ENCODE measurements around the gene SNX3. TPM values are rescaled to one million over a fixed set of nuclear protein-coding genes. Genes with fewer than 3 reads are reported as not detected.
"Not testable (repeated sequence)": the region's sequence is repeated elsewhere in the genome, so short reads cannot be mapped to it uniquely, and the experiment has no call there.

The SNX3 gene
- total RNA-seq (2021; fragmentation: NEBNext Ultra II Directional; extraction: Animal tissue kit (Norgen Biotek cat#: 25700)) = 100 to 1,000 TPM; 148 to 195 (median 189) TPM
- long read RNA-seq, transcript SNX3-201 (4 exons, 1,755 nt) = major isoform, 280 of 294 reads
- long read RNA-seq, partial matches to known transcripts = 5 of 294 reads
- long read RNA-seq, other reads (novel, unspliced or antisense) = 5 of 294 reads

- H3K9me3 Mint-ChIP-seq = no peaks in the 10 kb centered on the region
- H3K27me3 Mint-ChIP-seq (ENCODE audit: insufficient read depth) = no peaks in the 10 kb centered on the region; the same call in 1 of the 2 replicates
- no peaks in the 10 kb centered on the region for H3K36me3 Mint-ChIP-seq (ENCODE audit: low read depth)
Measured at GRCh38 chr6:108260809-108261569, at the start of gene SNX3. TSS of gene SNX3 (minus strand) at chr6:108261040. CDS start at chr6:108260921, 119 bp downstream.

GRCh38 chr6:108309844-108310243 lies 49.0 kb upstream of the SNX3 start:
- Mint-ChIP-seq H3K4me1 (ENCODE audit: low read depth) (peaks cover 6% of the 10 kb centered on the region; the same call in 1 of the 2 replicates), H3K27me3 (ENCODE audit: insufficient read depth) (no peaks in the 10 kb centered on the region), H3K4me3 (no peak overlapping the region), H3K9me3 (no peaks in the 10 kb centered on the region), H3K27ac (no peak overlapping the region), H3K36me3 (ENCODE audit: low read depth) (no peaks in the 10 kb centered on the region)
- no peak for TF ChIP-seq CTCF (IDR thresholded peaks at IDR 0.05)
- DNase-seq = no peak

More at GRCh38 chr6:108260809-108261569, at the start of gene SNX3:
- peak; percentile 97 for DNase-seq
- peak within 1 kb of the TSS; percentile 94 for H3K27ac Mint-ChIP-seq
- no peak for TF ChIP-seq CTCF (IDR thresholded peaks at IDR 0.05)
- H3K4me3 Mint-ChIP-seq = peak within 1 kb of the TSS; percentile 91
- peaks cover 14% of the 10 kb centered on the region for H3K4me1 Mint-ChIP-seq (ENCODE audit: low read depth)

- DNase-seq; H3K27ac Mint-ChIP-seq; H3K4me1 Mint-ChIP-seq (ENCODE audit: low read depth); H3K9me3 Mint-ChIP-seq; H3K4me3 Mint-ChIP-seq; H3K27me3 Mint-ChIP-seq (ENCODE audit: insufficient read depth); H3K36me3 Mint-ChIP-seq (ENCODE audit: low read depth): not testable (repeated sequence)
Measured at GRCh38 chr6:108308641-108309040, 47.8 kb upstream of the SNX3 start.

- Mint-ChIP-seq H3K4me1 (ENCODE audit: low read depth) (peaks cover 6% of the 10 kb centered on the region; the same call in 1 of the 2 replicates), H3K27ac (no peak overlapping the region), H3K4me3 (no peak overlapping the region), H3K27me3 (ENCODE audit: insufficient read depth) (no peaks in the 10 kb centered on the region), H3K9me3 (no peaks in the 10 kb centered on the region), H3K36me3 (ENCODE audit: low read depth) (no peaks in the 10 kb centered on the region)
- TF ChIP-seq CTCF (IDR thresholded peaks at IDR 0.05) = no peak
- DNase-seq = no peak
Measured at GRCh38 chr6:108304646-108305045, 43.8 kb upstream of the SNX3 start.

- H3K27me3 Mint-ChIP-seq (ENCODE audit: insufficient read depth) = no peaks in the 10 kb centered on the region
Measured at GRCh38 chr6:108302386-108302785, 41.5 kb upstream of the SNX3 start.

More at GRCh38 chr6:108302386-108302785, 41.5 kb upstream of the SNX3 start:
- H3K36me3 Mint-ChIP-seq (ENCODE audit: low read depth) = no peaks in the 10 kb centered on the region
- no peak overlapping the region for H3K27ac Mint-ChIP-seq
- no peak for DNase-seq
- H3K4me3 Mint-ChIP-seq = no peak overlapping the region
- no peaks in the 10 kb centered on the region for H3K4me1 Mint-ChIP-seq (ENCODE audit: low read depth)
- H3K9me3 Mint-ChIP-seq = no peaks in the 10 kb centered on the region
- TF ChIP-seq CTCF (IDR thresholded peaks at IDR 0.05) = no peak
